SK-N-SH treated with all-trans-retinoic acid at 6 μM for 48 hours (cell line): Measurements from ENCODE around the gene VWA5B1.

Source experiments
- ATAC-seq: fragments of 200-7000 bp; cut with Tn5 transposase; 3 replicates; pipeline ENCODE4 v1.9.1; 2020; ENCODE audit warnings: mild to moderate bottlenecking, moderate library complexity
- BACH2 ChIP-seq: fragments of 250-450 bp; sonication (Bioruptor Pico); IDR thresholded peaks from 2 replicates; pipeline ENCODE4 v1.9.0; 2021; ENCODE audit warnings: mild to moderate bottlenecking, borderline replicate concordance
- CREB5 ChIP-seq: fragments of 250-450 bp; sonication (Bioruptor Pico); IDR thresholded peaks from 2 replicates; pipeline ENCODE4 v1.5.1; 2020; ENCODE audit warnings: low read depth, mild to moderate bottlenecking, moderate library complexity
- CSDC2 ChIP-seq: fragments of 250-450 bp; sonication (Bioruptor Pico); IDR thresholded peaks from 2 replicates; pipeline ENCODE4 v1.5.0; 2020; ENCODE audit warnings: mild to moderate bottlenecking, moderate library complexity
- ESRRG ChIP-seq: fragments of 250-450 bp; sonication (Bioruptor Pico); IDR thresholded peaks from 2 replicates; pipeline ENCODE4 v1.6.1; 2021; ENCODE audit warnings: mild to moderate bottlenecking
- GLIS3 ChIP-seq: fragments of 250-450 bp; sonication (Bioruptor Pico); IDR thresholded peaks from 2 replicates; pipeline ENCODE4 v1.5.0; 2020; ENCODE audit warnings: mild to moderate bottlenecking, moderate library complexity
- OSR1 ChIP-seq: fragments of 250-450 bp; sonication (Bioruptor Pico); IDR thresholded peaks from 2 replicates; pipeline ENCODE4 v1.8.0; 2022; ENCODE audit warnings: moderate library complexity, mild to moderate bottlenecking, inconsistent platforms
- PPARA ChIP-seq: fragments of 250-450 bp; sonication (Bioruptor Pico); IDR thresholded peaks from 2 replicates; pipeline ENCODE4 v1.5.0; 2020; ENCODE audit warnings: mild to moderate bottlenecking, borderline replicate concordance
- RARB ChIP-seq: fragments of 250-450 bp; sonication (Bioruptor Pico); IDR thresholded peaks from 2 replicates; pipeline ENCODE4 v1.8.0; 2021; ENCODE audit warnings: mild to moderate bottlenecking, moderate library complexity
- SNAI2 ChIP-seq: fragments of 250-450 bp; sonication (Bioruptor Pico); IDR thresholded peaks from 2 replicates; pipeline ENCODE4 v1.5.0; 2020; ENCODE audit warnings: mild to moderate bottlenecking, moderate library complexity
- TCF4 ChIP-seq: fragments of 250-450 bp; sonication (Bioruptor Pico); IDR thresholded peaks from 2 replicates; pipeline ENCODE4 v1.8.0; 2021; ENCODE audit warnings: mild to moderate bottlenecking, moderate library complexity, borderline replicate concordance
- TOX ChIP-seq: fragments of 250-450 bp; sonication (Bioruptor Pico); IDR thresholded peaks from 2 replicates; pipeline ENCODE4 v1.8.0; 2021; ENCODE audit warnings: mild to moderate bottlenecking, moderate library complexity, borderline replicate concordance
- ZC3H10 ChIP-seq: fragments of 250-450 bp; sonication (Bioruptor Pico); IDR thresholded peaks from 2 replicates; pipeline ENCODE4 v1.5.1; 2021; ENCODE audit warnings: mild to moderate bottlenecking, moderate library complexity
- ZFP3 ChIP-seq: fragments of 250-450 bp; sonication (Bioruptor Pico); IDR thresholded peaks from 2 replicates; pipeline ENCODE4 v1.5.0; 2020; ENCODE audit warnings: mild to moderate bottlenecking, moderate library complexity
- ZNF565 ChIP-seq: fragments of 450-650 bp; formaldehyde crosslinking; conservative IDR thresholded peaks from 2 replicates; pipeline ENCODE4 v1.5.0; 2020; ENCODE audit warnings: low read depth, mild to moderate bottlenecking, moderate library complexity
- ZNF8 ChIP-seq: fragments of 450-650 bp; formaldehyde crosslinking; IDR thresholded peaks from 2 replicates; pipeline ENCODE4 v1.5.0; 2020; ENCODE audit warnings: mild to moderate bottlenecking, moderate library complexity
- TF ChIP-seq, protein P1 (sequence below): fragments of 250-450 bp; sonication (Bioruptor Pico); IDR thresholded peaks from 2 replicates; pipeline ENCODE4 v1.5.1; 2021; ENCODE audit warnings: mild to moderate bottlenecking, moderate library complexity
- TF ChIP-seq, protein P2 (sequence below): fragments of 250-450 bp; sonication (Bioruptor Pico); IDR thresholded peaks from 2 replicates; pipeline ENCODE4 v1.8.0; 2021; ENCODE audit warnings: low read depth, mild to moderate bottlenecking, moderate library complexity, borderline replicate concordance
- TF ChIP-seq, protein P3 (sequence below): fragments of 250-450 bp; sonication (Bioruptor Pico); IDR thresholded peaks from 2 replicates; pipeline ENCODE4 v1.8.0; 2020; ENCODE audit warnings: mild to moderate bottlenecking, moderate library complexity, borderline replicate concordance
- TF ChIP-seq, protein P4 (sequence below): fragments of 250-450 bp; sonication (Bioruptor Pico); IDR thresholded peaks from 2 replicates; pipeline ENCODE4 v1.5.0; 2020; ENCODE audit warnings: mild to moderate bottlenecking, moderate library complexity

Gene VWA5B1

DNA sequence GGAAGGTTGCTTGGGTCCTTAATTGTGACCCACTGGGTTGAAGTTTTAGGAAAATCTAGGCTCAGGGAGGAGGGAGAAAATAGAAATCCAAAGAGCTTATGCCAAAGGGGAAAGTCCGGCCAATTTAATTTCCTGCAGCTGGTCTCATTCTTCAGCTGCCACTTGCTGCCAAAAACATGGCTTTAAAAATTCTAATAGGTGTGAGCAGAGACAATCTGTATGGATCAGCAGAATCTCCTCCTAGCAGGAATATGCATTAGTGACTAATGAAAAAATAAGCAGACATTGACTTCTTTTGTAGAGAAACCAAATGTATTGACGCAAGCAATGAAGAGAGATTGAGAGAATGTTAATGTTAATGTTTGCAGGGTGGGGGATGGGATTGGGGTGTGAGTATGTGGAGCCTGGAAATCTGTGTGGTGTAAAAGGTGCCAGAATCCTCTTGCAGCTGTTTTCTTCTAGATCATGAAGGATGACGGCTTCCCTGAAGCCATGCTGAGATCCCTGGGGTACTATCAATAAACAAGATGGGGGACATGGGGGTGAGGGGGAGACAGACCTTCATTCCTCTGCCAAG, 35.3 kb downstream of the VWA5B1 start (continued):
- TF ChIP-seq, protein P1, sequence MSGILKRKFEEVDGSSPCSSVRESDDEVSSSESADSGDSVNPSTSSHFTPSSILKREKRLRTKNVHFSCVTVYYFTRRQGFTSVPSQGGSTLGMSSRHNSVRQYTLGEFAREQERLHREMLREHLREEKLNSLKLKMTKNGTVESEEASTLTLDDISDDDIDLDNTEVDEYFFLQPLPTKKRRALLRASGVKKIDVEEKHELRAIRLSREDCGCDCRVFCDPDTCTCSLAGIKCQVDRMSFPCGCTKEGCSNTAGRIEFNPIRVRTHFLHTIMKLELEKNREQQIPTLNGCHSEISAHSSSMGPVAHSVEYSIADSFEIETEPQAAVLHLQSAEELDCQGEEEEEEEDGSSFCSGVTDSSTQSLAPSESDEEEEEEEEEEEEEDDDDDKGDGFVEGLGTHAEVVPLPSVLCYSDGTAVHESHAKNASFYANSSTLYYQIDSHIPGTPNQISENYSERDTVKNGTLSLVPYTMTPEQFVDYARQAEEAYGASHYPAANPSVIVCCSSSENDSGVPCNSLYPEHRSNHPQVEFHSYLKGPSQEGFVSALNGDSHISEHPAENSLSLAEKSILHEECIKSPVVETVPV (CRISPR knock-in tag), result no peak
- TF ChIP-seq ZC3H10 (CRISPR knock-in tag), result no peak
- peak; percentile 76; the same call in 1 of the 2 replicates for TF ChIP-seq TCF4 (CRISPR knock-in tag)
- no peak for TF ChIP-seq CSDC2
- no peak for TF ChIP-seq RARB (CRISPR knock-in tag)

DNA sequence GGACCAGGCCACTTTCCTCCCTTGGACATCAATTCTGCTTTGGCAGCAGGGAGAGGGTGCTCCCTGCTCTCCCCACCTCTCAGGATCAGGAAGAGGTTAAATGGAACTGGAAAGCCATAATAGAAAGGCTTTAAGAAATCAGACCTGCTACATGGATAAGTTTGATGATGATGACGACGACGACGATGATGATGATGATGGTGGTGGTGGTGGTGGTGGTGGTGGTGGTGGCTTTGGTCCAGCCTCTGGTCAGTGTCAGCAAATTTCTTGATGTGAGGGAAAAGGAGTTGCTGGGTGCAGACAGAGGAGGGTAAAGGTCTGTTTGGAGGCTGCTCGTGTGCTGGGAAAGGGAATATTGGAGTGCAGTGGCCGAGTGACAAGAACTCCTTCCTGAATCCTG, 36.8 kb downstream of the VWA5B1 start:
- ATAC-seq, result no peak

DNA sequence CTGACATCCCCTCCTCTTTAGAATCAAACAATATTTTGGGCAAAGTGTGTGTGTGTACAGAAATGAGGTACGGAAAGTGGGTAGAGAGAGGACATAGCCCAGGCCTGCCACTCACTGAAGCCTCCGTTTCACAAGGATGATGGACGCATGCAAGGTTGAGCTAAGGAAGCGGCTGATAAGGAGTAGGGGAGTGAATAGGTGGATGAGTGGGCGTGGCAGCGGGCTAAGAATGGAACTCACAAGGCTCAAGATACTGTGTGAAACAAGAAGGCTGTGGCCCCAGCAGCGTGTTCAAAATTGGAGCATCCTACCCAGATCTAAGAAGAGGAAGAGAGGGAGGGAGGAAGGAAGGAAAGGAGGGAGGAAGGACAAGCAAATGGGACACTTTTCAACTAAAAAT, 37.5 kb downstream of the VWA5B1 start:
- ATAC-seq, result no peak
- TF ChIP-seq ESRRG (no peak), BACH2 (CRISPR knock-in tag) (no peak), OSR1 (no peak), CREB5 (CRISPR knock-in tag) (no peak), TOX (no peak), PPARA (CRISPR knock-in tag) (no peak)
- TF ChIP-seq, protein P2, sequence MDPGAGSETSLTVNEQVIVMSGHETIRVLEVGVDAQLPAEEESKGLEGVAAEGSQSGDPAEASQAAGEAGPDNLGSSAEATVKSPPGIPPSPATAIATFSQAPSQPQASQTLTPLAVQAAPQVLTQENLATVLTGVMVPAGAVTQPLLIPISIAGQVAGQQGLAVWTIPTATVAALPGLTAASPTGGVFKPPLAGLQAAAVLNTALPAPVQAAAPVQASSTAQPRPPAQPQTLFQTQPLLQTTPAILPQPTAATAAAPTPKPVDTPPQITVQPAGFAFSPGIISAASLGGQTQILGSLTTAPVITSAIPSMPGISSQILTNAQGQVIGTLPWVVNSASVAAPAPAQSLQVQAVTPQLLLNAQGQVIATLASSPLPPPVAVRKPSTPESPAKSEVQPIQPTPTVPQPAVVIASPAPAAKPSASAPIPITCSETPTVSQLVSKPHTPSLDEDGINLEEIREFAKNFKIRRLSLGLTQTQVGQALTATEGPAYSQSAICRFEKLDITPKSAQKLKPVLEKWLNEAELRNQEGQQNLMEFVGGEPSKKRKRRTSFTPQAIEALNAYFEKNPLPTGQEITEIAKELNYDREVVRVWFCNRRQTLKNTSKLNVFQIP (CRISPR knock-in tag), result no peak
- TF ChIP-seq, protein P3, sequence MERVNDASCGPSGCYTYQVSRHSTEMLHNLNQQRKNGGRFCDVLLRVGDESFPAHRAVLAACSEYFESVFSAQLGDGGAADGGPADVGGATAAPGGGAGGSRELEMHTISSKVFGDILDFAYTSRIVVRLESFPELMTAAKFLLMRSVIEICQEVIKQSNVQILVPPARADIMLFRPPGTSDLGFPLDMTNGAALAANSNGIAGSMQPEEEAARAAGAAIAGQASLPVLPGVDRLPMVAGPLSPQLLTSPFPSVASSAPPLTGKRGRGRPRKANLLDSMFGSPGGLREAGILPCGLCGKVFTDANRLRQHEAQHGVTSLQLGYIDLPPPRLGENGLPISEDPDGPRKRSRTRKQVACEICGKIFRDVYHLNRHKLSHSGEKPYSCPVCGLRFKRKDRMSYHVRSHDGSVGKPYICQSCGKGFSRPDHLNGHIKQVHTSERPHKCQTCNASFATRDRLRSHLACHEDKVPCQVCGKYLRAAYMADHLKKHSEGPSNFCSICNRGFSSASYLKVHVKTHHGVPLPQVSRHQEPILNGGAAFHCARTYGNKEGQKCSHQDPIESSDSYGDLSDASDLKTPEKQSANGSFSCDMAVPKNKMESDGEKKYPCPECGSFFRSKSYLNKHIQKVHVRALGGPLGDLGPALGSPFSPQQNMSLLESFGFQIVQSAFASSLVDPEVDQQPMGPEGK, result no peak
- TF ChIP-seq, protein P4, sequence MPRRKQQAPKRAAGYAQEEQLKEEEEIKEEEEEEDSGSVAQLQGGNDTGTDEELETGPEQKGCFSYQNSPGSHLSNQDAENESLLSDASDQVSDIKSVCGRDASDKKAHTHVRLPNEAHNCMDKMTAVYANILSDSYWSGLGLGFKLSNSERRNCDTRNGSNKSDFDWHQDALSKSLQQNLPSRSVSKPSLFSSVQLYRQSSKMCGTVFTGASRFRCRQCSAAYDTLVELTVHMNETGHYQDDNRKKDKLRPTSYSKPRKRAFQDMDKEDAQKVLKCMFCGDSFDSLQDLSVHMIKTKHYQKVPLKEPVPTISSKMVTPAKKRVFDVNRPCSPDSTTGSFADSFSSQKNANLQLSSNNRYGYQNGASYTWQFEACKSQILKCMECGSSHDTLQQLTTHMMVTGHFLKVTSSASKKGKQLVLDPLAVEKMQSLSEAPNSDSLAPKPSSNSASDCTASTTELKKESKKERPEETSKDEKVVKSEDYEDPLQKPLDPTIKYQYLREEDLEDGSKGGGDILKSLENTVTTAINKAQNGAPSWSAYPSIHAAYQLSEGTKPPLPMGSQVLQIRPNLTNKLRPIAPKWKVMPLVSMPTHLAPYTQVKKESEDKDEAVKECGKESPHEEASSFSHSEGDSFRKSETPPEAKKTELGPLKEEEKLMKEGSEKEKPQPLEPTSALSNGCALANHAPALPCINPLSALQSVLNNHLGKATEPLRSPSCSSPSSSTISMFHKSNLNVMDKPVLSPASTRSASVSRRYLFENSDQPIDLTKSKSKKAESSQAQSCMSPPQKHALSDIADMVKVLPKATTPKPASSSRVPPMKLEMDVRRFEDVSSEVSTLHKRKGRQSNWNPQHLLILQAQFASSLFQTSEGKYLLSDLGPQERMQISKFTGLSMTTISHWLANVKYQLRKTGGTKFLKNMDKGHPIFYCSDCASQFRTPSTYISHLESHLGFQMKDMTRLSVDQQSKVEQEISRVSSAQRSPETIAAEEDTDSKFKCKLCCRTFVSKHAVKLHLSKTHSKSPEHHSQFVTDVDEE (CRISPR knock-in tag), result no peak

More for the DNA sequence above, 36.8 kb downstream of the VWA5B1 start:
- no peak for TF ChIP-seq BACH2 (CRISPR knock-in tag)
- TF ChIP-seq, protein P1 (CRISPR knock-in tag), result no peak
- TF ChIP-seq ZNF8 (CRISPR knock-in tag), result no peak
- TF ChIP-seq ZNF565 (CRISPR knock-in tag), result no peak
- TF ChIP-seq ESRRG, result no peak
- no peak for TF ChIP-seq GLIS3
- TF ChIP-seq RARB (CRISPR knock-in tag), result no peak
- no peak for TF ChIP-seq TCF4 (CRISPR knock-in tag)
- TF ChIP-seq OSR1, result no peak
- TF ChIP-seq, protein P3, result no peak
- TF ChIP-seq, protein P4 (CRISPR knock-in tag), result no peak
- TF ChIP-seq ZFP3 (CRISPR knock-in tag), result no peak
- no peak for TF ChIP-seq SNAI2
